C4-2B (cell line): ENCODE data around the gene ZBTB20.

ENCODE experiments used
- CTCF ChIP-seq: fragments of 450-650 bp; conservative IDR thresholded peaks from 2 replicates; pipeline ENCODE4 v1.5.1; 2017; ENCODE audit warnings: mild to moderate bottlenecking
- ZFX ChIP-seq: fragments of 450-650 bp; IDR thresholded peaks from 2 replicates; pipeline ENCODE4 v1.6.1; 2017

DNA sequence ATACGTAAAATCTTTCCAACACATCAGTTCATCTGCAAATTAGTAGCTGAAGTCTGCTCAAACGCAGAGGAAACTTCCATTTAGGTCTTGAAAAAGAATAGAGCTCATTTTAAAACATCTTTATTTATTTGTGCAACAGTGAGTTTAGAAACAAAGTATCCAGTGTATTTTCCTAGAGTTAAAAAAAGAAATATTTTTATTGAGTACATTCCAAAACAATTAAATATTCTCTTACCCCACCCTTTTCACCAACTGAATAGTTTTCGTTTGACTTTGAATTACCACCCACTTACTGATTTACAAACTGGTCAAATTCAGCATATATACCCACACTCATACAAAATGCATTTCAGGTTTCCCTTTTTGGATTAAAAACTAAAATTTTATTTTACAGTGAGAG, 104.7 kb downstream of the ZBTB20 start:
- no peak for TF ChIP-seq CTCF
- TF ChIP-seq ZFX = no peak
